Measurements from ENCODE around the gene MASP1.
"Not testable (repeated sequence)": the region's sequence is repeated elsewhere in the genome, so short reads cannot be mapped to it uniquely, and the experiment has no call there.

MASP1 gene

GRCh38 chr3:187209491-187209890 is 82.0 kb downstream of the MASP1 start:
- TF ChIP-seq POU2F2 (IDR thresholded peaks at IDR 0.05; ENCODE audit: low read depth, low read length) (no peak), PAX5 (IDR thresholded peaks at IDR 0.05; ENCODE audit: insufficient read depth, low read length, severe bottlenecking) (no peak), POLR2AphosphoS5 (IDR thresholded peaks at IDR 0.05; ENCODE audit: low read depth, low read length) (no peak), SPI1 (IDR thresholded peaks at IDR 0.05; ENCODE audit: low read depth, low read length) (no peak), TAF1 (IDR thresholded peaks at IDR 0.05; ENCODE audit: low read depth, low read length) (no peak)
- FAIRE-seq (no peak), DNase-seq (ENCODE audit: insufficient read length, low spot score) (no peak)

GRCh38 chr3:187208159-187208558 is 83.4 kb downstream of the MASP1 start:
- DNase-seq (ENCODE audit: insufficient read length, low spot score) = no peak
- TF ChIP-seq POLR2A (IDR thresholded peaks at IDR 0.05; ENCODE audit: low read depth, low read length) (no peak), TAF1 (IDR thresholded peaks at IDR 0.05; ENCODE audit: low read depth, low read length) (no peak), SPI1 (IDR thresholded peaks at IDR 0.05; ENCODE audit: low read depth, low read length) (no peak), PAX5 (IDR thresholded peaks at IDR 0.05; ENCODE audit: insufficient read depth, low read length, severe bottlenecking) (no peak), POLR2AphosphoS5 (IDR thresholded peaks at IDR 0.05; ENCODE audit: low read depth, low read length) (no peak)
- FAIRE-seq = no peak

GRCh38 chr3:187207624-187208023 is 83.9 kb downstream of the MASP1 start:
- DNase-seq (ENCODE audit: insufficient read length, low spot score) (no peak), FAIRE-seq (no peak)
- TF ChIP-seq POLR2AphosphoS5 (IDR thresholded peaks at IDR 0.05; ENCODE audit: low read depth, low read length) (no peak), POU2F2 (IDR thresholded peaks at IDR 0.05; ENCODE audit: low read depth, low read length) (no peak), PAX5 (IDR thresholded peaks at IDR 0.05; ENCODE audit: insufficient read depth, low read length, severe bottlenecking) (no peak), POLR2A (IDR thresholded peaks at IDR 0.05; ENCODE audit: low read depth, low read length) (no peak), SPI1 (IDR thresholded peaks at IDR 0.05; ENCODE audit: low read depth, low read length) (no peak), TAF1 (IDR thresholded peaks at IDR 0.05; ENCODE audit: low read depth, low read length) (no peak)

DNA sequence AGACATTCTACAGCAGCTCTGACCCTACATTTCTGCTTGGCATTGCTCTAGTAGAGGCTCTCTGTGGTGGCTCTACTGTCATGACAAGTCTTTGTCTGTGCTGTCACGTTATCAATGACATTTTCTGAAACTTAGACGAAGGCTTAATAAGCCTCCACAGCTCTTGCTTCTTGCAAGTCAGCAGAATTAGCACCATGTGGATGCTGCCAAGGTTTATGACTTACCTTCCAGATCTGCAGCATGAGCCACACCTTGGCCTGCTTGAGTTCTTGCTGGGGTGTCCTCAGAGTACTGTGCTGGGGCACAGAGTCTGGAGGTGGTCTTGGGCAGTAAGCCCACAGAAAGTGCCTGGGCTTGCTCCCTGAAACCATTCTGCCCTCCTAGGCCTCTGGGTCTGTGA is 84.5 kb downstream of the MASP1 start:
- DNase-seq (ENCODE audit: insufficient read length, low spot score) (no peak), FAIRE-seq (no peak)
- TF ChIP-seq TAF1 (IDR thresholded peaks at IDR 0.05; ENCODE audit: low read depth, low read length) = no peak
- no peak for TF ChIP-seq POU2F2 (IDR thresholded peaks at IDR 0.05; ENCODE audit: low read depth, low read length)
- no peak for TF ChIP-seq SPI1 (IDR thresholded peaks at IDR 0.05; ENCODE audit: low read depth, low read length)
- TF ChIP-seq PAX5 (IDR thresholded peaks at IDR 0.05; ENCODE audit: insufficient read depth, low read length, severe bottlenecking) = no peak
- TF ChIP-seq POLR2A (IDR thresholded peaks at IDR 0.05; ENCODE audit: low read depth, low read length) = no peak
- TF ChIP-seq POLR2AphosphoS5 (IDR thresholded peaks at IDR 0.05; ENCODE audit: low read depth, low read length) = no peak

- no peak for TF ChIP-seq PAX5 (IDR thresholded peaks at IDR 0.05; ENCODE audit: insufficient read depth, low read length, severe bottlenecking)
- TF ChIP-seq TAF1 (IDR thresholded peaks at IDR 0.05; ENCODE audit: low read depth, low read length) = no peak
- TF ChIP-seq POU2F2 (IDR thresholded peaks at IDR 0.05; ENCODE audit: low read depth, low read length) = no peak
- no peak for TF ChIP-seq POLR2A (IDR thresholded peaks at IDR 0.05; ENCODE audit: low read depth, low read length)
- TF ChIP-seq POLR2AphosphoS5 (IDR thresholded peaks at IDR 0.05; ENCODE audit: low read depth, low read length) = no peak
- no peak for TF ChIP-seq SPI1 (IDR thresholded peaks at IDR 0.05; ENCODE audit: low read depth, low read length)
- DNase-seq (ENCODE audit: insufficient read length, low spot score) (no peak), FAIRE-seq (no peak)
These were observed 85.9 kb downstream of the MASP1 start for GRCh38 chr3:187205683-187206082.

DNA sequence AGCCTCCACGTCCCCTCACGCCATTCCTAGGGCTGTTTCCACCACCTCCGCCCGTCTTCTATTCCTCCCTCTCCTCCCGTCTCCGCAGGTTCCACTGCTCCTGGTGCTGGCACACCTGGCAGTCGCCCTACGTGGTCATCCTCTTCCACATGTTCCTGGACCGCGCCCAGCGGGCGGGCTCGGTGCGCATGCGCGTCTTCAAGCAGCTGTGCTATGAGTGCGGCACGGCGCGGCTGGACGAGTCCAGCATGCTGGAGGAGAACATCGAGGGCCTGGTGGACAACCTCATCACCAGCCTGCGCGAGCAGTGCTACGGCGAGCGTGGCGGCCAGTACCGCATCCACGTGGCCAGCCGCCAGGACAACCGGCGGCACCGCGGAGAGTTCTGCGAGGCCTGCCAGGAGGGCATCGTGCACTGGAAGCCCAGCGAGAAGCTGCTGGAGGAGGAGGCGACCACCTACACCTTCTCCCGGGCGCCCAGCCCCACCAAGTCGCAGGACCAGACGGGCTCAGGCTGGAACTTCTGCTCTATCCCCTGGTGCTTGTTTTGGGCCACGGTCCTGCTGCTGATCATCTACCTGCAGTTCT is 92.0 kb downstream of the MASP1 start:
- DNase-seq (ENCODE audit: insufficient read length, low spot score); FAIRE-seq: not testable (repeated sequence)

GRCh38 chr3:187198490-187198889 is 93.0 kb downstream of the MASP1 start:
- TF ChIP-seq SPI1 (IDR thresholded peaks at IDR 0.05; ENCODE audit: low read depth, low read length) (no peak), POLR2A (IDR thresholded peaks at IDR 0.05; ENCODE audit: low read depth, low read length) (no peak), PAX5 (IDR thresholded peaks at IDR 0.05; ENCODE audit: insufficient read depth, low read length, severe bottlenecking) (no peak), POU2F2 (IDR thresholded peaks at IDR 0.05; ENCODE audit: low read depth, low read length) (no peak), TAF1 (IDR thresholded peaks at IDR 0.05; ENCODE audit: low read depth, low read length) (no peak), POLR2AphosphoS5 (IDR thresholded peaks at IDR 0.05; ENCODE audit: low read depth, low read length) (no peak)
- DNase-seq (ENCODE audit: insufficient read length, low spot score) (no peak), FAIRE-seq (no peak)

- TF ChIP-seq POLR2AphosphoS5 (IDR thresholded peaks at IDR 0.05; ENCODE audit: low read depth, low read length) = no peak
- TF ChIP-seq SPI1 (IDR thresholded peaks at IDR 0.05; ENCODE audit: low read depth, low read length) = no peak
- TF ChIP-seq TAF1 (IDR thresholded peaks at IDR 0.05; ENCODE audit: low read depth, low read length) = no peak
- no peak for TF ChIP-seq POLR2A (IDR thresholded peaks at IDR 0.05; ENCODE audit: low read depth, low read length)
- no peak for TF ChIP-seq POU2F2 (IDR thresholded peaks at IDR 0.05; ENCODE audit: low read depth, low read length)
- TF ChIP-seq PAX5 (IDR thresholded peaks at IDR 0.05; ENCODE audit: insufficient read depth, low read length, severe bottlenecking) = no peak
- FAIRE-seq (no peak), DNase-seq (ENCODE audit: insufficient read length, low spot score) (no peak)
These were observed 94.2 kb downstream of the MASP1 start, which contains the start of gene RTP1 for GRCh38 chr3:187197335-187197649. RTP1 (plus strand) TSS chr3:187197486; CDS start chr3:187197516, 30 bp downstream.

- FAIRE-seq (no peak), DNase-seq (ENCODE audit: insufficient read length, low spot score) (no peak)
- no peak for TF ChIP-seq SPI1 (IDR thresholded peaks at IDR 0.05; ENCODE audit: low read depth, low read length)
- TF ChIP-seq POLR2AphosphoS5 (IDR thresholded peaks at IDR 0.05; ENCODE audit: low read depth, low read length) = no peak
These were observed 94.8 kb downstream of the MASP1 start for GRCh38 chr3:187196573-187197334.

- DNase-seq (ENCODE audit: insufficient read length, low spot score) = no peak
- no peak for TF ChIP-seq POU2F2 (IDR thresholded peaks at IDR 0.05; ENCODE audit: low read depth, low read length)
- no peak for TF ChIP-seq TAF1 (IDR thresholded peaks at IDR 0.05; ENCODE audit: low read depth, low read length)
- TF ChIP-seq POLR2A (IDR thresholded peaks at IDR 0.05; ENCODE audit: low read depth, low read length) = no peak
- TF ChIP-seq POLR2AphosphoS5 (IDR thresholded peaks at IDR 0.05; ENCODE audit: low read depth, low read length) = no peak
- no peak for TF ChIP-seq SPI1 (IDR thresholded peaks at IDR 0.05; ENCODE audit: low read depth, low read length)
- no peak for TF ChIP-seq PAX5 (IDR thresholded peaks at IDR 0.05; ENCODE audit: insufficient read depth, low read length, severe bottlenecking)
- no peak for FAIRE-seq
These were observed 98.4 kb downstream of the MASP1 start for GRCh38 chr3:187193181-187193580.
